Inflammatory macrophage treated with lipopolysaccharide for 4 hours (primary cell): ENCODE data around the gene DUX4.
"Not testable (repeated sequence)": the region's sequence is repeated elsewhere in the genome, so short reads cannot be mapped to it uniquely, and the experiment has no call there.

Experiments used
- DNase-seq: peaks from one replicate; pipeline ENCODE4 v3.0.0-alpha.2; 2020

Gene DUX4

DNA sequence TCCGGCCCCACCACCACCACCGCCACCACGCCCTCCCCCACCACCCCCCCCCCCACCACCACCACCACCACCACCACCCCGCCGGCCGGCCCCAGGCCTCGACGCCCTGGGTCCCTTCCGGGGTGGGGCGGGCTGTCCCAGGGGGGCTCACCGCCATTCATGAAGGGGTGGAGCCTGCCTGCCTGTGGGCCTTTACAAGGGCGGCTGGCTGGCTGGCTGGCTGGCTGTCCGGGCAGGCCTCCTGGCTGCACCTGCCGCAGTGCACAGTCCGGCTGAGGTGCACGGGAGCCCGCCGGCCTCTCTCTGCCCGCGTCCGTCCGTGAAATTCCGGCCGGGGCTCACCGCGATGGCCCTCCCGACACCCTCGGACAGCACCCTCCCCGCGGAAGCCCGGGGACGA lies at the start of gene DUX4:
DUX4 (plus strand) TSS at position 347 of the 400 bp plus-strand sequence; CDS start at position 347, 0 bp downstream.
- not testable (repeated sequence) for DNase-seq

- DNase-seq = not testable (repeated sequence)
Observed at GRCh38 chr4:190175436-190175835, 1.9 kb downstream of the DUX4 start.

DNA sequence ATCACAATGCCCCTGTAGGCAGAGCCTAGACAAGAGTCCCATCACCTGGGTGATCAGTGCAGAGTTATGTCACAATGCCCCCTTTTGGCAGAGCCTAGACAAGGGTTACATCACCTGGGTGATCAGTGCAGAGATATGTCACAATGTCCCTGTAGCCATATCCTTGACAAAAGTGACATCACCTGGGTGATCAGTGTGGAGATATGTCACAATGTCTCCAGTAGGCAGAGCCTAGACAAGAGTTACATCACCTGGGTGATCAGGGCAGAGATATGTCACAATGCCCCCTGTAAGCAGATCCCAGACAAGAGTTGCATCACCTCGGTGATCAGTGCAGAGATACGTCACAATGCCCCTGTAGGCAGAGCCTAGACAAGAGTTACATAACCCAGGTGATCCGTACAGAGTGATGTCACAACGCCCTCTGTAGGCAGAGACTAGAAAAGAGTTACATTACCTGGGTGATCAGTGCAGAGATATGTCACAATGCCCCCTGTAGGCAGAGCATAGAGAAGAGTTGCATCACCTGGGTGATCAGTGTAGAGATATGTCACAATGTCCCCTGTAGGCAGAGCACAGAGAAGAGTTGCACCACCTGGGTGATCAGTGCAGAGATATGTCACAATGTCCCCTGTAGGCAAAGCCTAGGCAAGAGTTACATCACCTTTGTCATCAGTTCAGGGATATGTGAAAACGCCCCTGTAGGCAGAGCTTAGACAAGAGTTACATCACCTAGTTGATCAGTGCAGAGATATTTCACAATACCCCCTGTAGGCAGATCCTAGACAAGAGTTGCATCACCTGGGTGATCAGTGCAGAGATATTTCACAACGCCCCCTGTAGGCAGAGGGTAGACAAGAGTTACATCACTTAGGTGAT lies 4.4 kb downstream of the DUX4 start:
- not testable (repeated sequence) for DNase-seq

- not testable (repeated sequence) for DNase-seq
Observed at GRCh38 chr4:190178606-190178990, 5.0 kb downstream of the DUX4 start.

GRCh38 chr4:190179030-190179739 lies 5.6 kb downstream of the DUX4 start:
- DNase-seq = not testable (repeated sequence)

DNA sequence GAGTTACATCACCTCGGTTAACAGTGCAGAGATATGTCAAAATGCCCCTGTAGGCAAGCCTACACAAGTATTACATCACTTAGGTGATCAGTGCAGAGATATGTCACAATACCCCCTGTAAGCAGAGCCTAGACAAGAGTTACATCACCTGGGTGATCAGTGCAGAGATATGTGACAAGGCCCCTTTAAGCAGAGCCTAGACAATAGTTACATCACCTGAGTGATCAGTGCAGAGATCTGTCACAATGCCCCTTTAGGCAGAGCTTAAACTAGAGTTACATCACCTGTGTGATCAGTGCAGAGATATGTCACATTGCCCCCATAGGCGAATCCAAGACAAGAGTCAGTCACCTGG lies 6.1 kb downstream of the DUX4 start:
- DNase-seq = not testable (repeated sequence)

- not testable (repeated sequence) for DNase-seq
Observed at GRCh38 chr4:190180947-190181346, 7.4 kb downstream of the DUX4 start.

DNA sequence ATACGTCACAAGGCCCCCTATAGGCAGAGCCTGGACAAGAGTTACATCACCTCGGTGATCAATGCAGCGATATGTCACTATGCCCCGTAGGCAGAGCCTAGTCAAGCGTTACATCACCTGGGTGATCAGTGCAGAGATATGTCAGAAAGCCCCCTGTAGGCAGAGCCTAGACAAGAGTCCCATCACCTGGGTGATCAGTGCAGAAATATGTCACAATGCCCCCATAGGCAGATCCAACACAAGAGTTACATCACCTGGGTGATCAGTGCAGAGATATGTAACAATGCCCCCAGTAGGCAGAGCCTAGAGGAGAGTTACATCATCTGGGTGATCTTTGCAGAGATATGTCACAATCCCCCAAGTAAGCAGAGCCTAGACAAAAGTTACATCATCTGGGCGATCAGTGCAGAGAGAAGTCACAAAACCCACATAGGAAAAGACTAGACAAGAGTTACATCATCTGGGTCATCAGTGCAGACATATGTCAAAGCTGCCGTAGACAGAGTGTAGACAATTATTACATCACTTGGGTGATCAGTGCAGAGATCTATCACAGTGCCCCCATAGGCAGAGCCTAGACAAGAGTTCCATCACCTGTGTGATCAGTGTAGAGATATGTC lies 8.0 kb downstream of the DUX4 start:
- DNase-seq = not testable (repeated sequence)

GRCh38 chr4:190203510-190203909 lies 29.9 kb downstream of the DUX4 start:
- not testable (repeated sequence) for DNase-seq
